ENCODE results near the gene ATOH8. TPM values are rescaled to one million over a fixed set of nuclear protein-coding genes. Genes with fewer than 3 reads are reported as not detected.
A peak's percentile ranks its signal among the peaks of the same experiment; 100 is the strongest.

ATOH8 gene
- total RNA-seq, 1 donor from 2014 or later: 93.6 TPM

DNA sequence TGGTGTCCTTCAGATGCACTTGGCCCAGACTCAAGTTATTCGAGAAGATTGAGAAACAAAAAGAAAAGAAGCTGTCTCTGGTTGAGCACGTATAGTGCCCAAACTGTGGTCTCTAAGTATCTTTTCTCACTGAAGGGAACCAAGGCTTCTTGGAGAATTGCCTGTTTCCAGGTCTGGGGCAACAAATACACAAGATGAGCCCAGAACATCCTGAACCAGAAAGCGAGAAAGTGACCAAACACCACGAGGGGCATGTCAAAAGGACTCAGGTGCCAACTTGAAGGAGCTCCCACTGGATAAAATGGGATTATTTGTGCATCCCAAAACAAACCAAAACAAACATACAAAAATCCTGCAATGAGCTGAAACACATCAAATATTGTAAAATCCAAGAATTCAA, 13.6 kb upstream of the ATOH8 start:
- Histone ChIP-seq H3K4me1 (peaks cover 62% of the 10 kb centered on the region), H3K27me3 (no peaks in the 10 kb centered on the region), H3K36me3 (no peaks in the 10 kb centered on the region), H3K9me3 (no peaks in the 10 kb centered on the region), H3K27ac (peak overlapping the region; percentile 92), H3K4me3 (no peak overlapping the region)
- intact Hi-C loops (cut with DNase I): no loop called here
- TF ChIP-seq, protein P1, sequence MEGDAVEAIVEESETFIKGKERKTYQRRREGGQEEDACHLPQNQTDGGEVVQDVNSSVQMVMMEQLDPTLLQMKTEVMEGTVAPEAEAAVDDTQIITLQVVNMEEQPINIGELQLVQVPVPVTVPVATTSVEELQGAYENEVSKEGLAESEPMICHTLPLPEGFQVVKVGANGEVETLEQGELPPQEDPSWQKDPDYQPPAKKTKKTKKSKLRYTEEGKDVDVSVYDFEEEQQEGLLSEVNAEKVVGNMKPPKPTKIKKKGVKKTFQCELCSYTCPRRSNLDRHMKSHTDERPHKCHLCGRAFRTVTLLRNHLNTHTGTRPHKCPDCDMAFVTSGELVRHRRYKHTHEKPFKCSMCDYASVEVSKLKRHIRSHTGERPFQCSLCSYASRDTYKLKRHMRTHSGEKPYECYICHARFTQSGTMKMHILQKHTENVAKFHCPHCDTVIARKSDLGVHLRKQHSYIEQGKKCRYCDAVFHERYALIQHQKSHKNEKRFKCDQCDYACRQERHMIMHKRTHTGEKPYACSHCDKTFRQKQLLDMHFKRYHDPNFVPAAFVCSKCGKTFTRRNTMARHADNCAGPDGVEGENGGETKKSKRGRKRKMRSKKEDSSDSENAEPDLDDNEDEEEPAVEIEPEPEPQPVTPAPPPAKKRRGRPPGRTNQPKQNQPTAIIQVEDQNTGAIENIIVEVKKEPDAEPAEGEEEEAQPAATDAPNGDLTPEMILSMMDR (IDR thresholded peaks at IDR 0.05): no peak
- ATAC-seq (no peak), DNase-seq (no peak)

DNA sequence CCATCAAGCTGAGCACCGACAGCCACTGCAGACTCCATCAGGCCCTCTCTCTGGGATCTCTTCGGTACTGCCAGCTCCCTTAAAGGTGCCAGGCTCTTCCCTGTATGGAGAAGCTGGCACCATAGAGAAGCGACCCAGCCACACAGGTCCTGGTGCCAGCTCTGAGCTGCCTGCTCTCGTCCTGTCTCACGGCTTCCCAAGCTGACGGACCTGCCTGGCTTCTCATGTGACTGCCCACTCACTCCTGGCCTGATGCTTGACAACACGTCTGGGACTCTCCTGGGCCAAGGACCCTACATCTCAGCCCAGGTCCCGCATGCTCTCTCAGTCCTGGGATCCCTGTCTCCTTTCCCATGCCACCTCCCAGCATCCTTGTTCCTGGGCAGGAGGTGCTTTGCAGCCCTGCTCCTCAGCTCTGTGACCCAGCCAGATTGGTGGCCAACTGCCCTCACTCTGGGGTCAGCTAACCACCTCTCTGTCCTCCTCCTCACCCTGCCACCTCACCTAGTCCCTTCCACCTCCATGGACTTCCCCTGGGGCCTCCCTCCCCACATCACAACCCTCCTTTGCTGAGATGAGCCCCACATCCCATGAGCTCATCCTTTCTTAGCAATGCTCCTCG, 12.5 kb upstream of the ATOH8 start:
- intact Hi-C loops (cut with DNase I): no loop called here
- ATAC-seq: peak; percentile 7

DNA sequence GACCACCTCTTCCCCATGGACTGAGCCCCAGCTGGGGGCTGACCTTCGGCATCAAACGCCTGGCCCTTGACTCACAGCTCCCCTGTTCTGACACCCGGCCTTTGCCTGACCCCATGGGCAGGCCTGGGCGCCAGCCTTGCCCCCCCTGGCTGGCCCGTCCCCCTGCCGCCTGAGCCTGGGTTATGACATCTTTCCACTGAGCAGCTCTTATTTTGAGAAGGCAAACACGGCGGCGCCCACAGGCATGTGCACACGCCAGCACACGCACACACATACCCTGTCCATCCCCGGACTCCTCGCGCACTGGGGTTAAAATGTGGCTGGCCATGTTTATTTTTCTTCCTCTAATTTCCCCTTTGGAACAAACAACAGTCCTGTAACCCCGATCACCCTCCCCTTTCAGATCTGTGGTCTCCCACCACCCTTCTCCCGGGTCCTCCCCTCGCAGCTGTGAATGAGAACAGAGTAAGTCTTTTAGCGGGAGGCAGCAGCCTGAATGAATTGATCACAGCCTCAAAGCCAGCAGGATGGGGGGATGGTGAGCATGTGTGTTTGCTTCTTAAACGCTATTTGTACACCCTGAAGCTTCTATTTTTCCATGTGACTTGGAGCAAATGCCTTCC, 11.8 kb upstream of the ATOH8 start:
- peak overlapping the region; percentile 9 for H3K4me3 ChIP-seq
- ATAC-seq (peak; percentile 83), DNase-seq (peak; percentile 89)
- no peaks in the 10 kb centered on the region for H3K9me3 ChIP-seq
- no peaks in the 10 kb centered on the region for H3K36me3 ChIP-seq
- TF ChIP-seq, protein P1 (IDR thresholded peaks at IDR 0.05): no peak
- intact Hi-C loops (cut with DNase I): no loop called here
- peak overlapping the region; percentile 92 for H3K27ac ChIP-seq
- H3K4me1 ChIP-seq: peaks cover 65% of the 10 kb centered on the region
- H3K27me3 ChIP-seq: no peaks in the 10 kb centered on the region

More for the DNA sequence above, 12.5 kb upstream of the ATOH8 start:
- no peaks in the 10 kb centered on the region for H3K27me3 ChIP-seq
- no peaks in the 10 kb centered on the region for H3K9me3 ChIP-seq
- H3K36me3 ChIP-seq: no peaks in the 10 kb centered on the region
- TF ChIP-seq, protein P1 (IDR thresholded peaks at IDR 0.05): no peak
- DNase-seq: peak; percentile 69
- peaks cover 67% of the 10 kb centered on the region for H3K4me1 ChIP-seq
- H3K27ac ChIP-seq: peak overlapping the region; percentile 92
- H3K4me3 ChIP-seq: no peak overlapping the region

DNA sequence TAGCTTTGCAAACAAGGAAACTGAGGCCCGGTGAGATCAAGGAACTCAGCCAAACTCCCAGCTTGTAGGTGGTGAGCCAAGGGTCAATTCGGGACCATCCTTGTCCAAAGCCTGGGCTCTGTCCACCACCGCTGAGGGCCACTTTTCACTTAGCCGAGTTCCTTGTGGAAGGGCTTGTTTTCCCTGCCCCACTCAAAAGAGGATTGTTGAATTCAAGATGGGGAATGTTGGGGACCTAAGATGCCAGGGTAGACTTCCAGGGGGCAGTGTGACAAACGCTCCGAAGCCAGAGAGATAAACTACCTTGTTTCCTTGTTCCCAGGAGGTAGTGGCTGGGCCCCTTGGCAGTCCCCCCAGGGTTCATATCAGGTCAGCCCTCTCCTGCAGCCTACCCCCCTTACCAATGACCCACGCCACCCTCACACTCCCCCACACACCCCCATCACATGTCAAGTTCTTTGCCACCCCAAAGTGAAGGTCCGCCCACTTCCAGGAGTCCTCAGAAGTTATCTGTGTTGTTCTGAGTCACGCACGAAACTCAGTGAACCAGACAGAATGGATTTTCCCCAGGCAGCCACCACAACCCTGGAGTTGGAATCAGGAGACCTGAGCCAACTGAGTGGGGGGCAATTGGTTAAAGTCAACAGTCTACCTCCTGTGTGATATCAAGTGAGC, 10.3 kb upstream of the ATOH8 start:
- TF ChIP-seq, protein P1 (IDR thresholded peaks at IDR 0.05): no peak
- intact Hi-C loops (cut with DNase I): no loop called here
- H3K36me3 ChIP-seq: no peaks in the 10 kb centered on the region
- DNase-seq: peak; percentile 56
- ATAC-seq: no peak
- no peak overlapping the region for H3K4me3 ChIP-seq
- H3K27ac ChIP-seq: peak overlapping the region; percentile 85
- H3K27me3 ChIP-seq: no peaks in the 10 kb centered on the region
- peaks cover 60% of the 10 kb centered on the region for H3K4me1 ChIP-seq
- no peaks in the 10 kb centered on the region for H3K9me3 ChIP-seq

DNA sequence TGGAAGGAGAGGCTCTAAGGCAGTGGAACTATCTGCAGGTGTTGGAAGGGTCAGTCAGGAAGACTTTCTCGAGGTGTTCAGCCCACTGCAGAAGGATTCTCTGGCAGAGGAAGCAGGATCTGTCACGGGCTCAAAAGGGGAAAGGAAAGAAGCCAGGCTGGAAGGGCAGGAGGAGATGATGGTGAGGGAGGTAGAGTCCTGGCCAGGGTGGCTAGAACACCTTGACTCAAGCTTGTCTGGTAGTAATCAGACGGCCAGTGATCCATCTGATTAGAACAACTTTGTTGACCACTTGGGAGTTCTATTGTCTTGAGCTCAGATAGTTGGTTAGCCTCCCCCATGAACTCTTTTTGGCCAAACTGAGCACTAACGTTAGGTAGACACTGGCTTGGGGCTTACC, 9.7 kb upstream of the ATOH8 start:
- Histone ChIP-seq H3K27me3 (no peaks in the 10 kb centered on the region), H3K4me3 (no peak overlapping the region), H3K36me3 (no peaks in the 10 kb centered on the region), H3K4me1 (peaks cover 65% of the 10 kb centered on the region), H3K9me3 (no peaks in the 10 kb centered on the region), H3K27ac (peak overlapping the region; percentile 72)
- TF ChIP-seq, protein P1 (IDR thresholded peaks at IDR 0.05): no peak
- intact Hi-C loops (cut with DNase I): no loop called here
- DNase-seq: no peak
- no peak for ATAC-seq
